ENCODE results near the gene MECR.
A peak's percentile ranks its signal among the peaks of the same experiment; 100 is the strongest.

MECR gene

DNA sequence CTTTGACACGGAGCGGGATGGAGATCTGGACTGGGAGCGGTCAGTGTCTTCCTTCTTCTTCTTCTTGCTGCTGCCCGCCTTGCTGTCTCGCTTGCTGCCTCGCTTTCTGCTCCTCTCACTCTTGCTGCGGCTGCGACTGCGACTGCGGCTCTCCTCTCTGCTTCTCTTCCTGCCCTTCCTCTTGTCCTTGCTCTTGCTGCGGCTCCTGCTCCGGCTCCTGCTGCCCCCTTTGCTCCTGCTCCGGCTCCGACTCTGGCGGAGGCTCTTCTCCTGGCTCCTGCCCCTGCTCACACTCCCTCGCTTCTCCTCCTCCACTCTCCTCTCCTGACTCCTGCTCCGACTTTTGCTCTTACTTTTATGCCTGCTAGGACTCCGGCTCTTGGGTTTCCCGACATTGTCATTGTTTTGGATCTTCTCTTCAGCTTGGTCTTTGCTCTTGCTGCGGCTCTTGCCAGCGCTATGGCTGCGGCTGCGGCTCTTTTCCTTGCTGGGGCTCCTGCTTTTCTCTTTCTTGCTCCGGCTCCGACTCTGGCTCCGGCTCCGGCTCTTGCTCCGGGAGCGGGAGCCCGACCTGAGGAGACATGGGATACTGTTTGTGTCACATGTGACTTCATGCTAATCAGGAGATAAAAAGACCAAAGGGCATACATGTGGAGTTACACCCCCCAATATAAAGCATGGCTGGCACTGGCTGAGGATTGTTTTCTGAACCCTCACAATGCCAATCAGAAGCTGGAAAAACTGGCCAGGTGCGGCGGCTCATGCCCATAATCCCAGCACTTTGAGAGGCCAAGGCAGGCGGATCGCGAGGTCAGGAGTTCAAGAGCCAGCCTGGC lies 81.9 kb downstream of the MECR start:
- peak in 2 of 10 donors; percentile 62 to 82 for DNase-seq
- intact Hi-C loops (cut with DNase I): no loop called here

DNA sequence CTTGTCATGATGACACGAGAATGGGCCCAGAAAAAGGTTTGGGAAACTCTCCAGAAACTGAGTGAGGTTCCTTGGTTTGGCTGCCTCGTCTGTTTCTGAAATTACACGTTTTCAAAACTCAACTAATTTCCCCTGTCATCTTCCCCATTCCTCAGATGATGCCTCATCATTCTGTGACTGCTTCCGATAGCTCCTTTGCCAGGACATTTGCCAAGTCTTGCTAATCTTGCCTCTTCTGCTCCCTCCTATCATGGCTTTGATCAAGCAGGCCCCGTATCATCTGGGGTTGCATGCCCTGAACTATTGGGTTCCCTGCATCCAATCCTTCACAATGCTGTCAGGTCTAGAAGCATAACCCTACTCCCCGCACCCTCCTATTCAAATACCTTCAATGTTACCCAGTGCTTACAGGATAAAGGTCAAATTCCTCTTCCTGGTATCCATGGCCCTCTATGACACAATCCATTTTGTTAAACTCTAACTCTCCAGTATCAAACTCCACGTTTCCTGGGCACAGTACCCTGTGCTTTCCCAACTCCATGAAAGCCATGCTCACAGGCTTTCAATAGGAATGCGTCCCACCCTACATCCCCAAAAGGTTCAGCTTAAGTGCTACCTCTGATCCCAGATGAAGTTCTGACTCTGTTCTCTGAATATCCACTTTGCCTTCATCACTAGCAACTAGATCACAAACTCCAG lies 84.8 kb downstream of the MECR start:
- intact Hi-C loops (cut with DNase I): no loop called here

DNA sequence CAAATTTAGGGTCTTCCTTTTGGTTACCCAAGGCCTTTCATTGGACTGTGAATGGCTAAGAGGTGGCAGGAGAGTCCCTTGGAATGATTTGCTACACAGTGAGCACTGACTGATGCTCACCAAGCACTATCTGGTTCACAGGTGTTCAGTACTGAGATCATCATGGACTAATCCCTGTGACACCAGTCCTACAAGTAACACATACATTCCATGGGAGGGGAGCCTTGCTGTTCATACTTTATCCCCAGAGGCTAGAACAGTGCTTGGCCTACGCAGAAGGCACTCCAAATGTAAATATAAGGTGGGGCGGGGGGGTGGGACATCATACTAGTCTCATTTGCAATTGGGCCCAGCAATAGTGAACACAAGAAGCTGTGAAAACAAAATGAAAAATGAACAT lies 86.6 kb downstream of the MECR start:
- intact Hi-C loops (cut with DNase I): no loop called here
- DNase-seq: no peak

More for the DNA sequence above, 84.8 kb downstream of the MECR start:
- DNase-seq: no peak

DNA sequence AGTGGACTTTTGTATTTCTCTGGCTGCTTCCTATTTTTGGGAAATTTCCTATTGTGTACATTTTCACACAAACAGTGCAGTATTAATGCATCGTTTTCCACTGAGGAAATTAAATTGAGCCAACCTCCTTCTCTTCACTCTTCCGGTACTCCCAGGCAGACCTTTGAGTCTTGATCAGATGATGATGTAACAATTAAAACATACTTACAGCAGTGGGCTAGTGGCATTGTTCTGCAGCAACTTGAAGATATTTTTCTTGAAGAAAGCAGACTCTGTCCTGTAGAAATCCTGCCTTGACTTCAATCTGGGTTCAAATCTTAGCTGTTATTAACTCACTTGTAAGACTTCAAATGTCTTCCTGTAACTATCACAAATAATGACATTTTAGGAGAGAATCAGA lies 88.0 kb downstream of the MECR start:
- DNase-seq: no peak
- intact Hi-C loops (cut with DNase I): no loop called here

Measured in posterior cingulate gyrus (tissue), 11 donors.